DMS114 treated with DMSO at 0.1 percent for 48 hours (cell line): ENCODE data around the gene AFP.

Source experiments
- DNase-seq: peaks from one replicate; lab custom pipeline; 2025; ENCODE audit not compliant: unreplicated experiment; lab: John Stamatoyannopoulos, UW

AFP gene

GRCh38 chr4:73436674-73437557 lies 895 bp downstream of the AFP start:
- no peak for DNase-seq

- no peak for DNase-seq
Observed at GRCh38 chr4:73437558-73437956, 1.5 kb downstream of the AFP start.

GRCh38 chr4:73438048-73438447 lies 2.0 kb downstream of the AFP start:
- no peak for DNase-seq

GRCh38 chr4:73438582-73439215 lies 2.7 kb downstream of the AFP start:
- no peak for DNase-seq

- no peak for DNase-seq
Observed at GRCh38 chr4:73439445-73439844, 3.4 kb downstream of the AFP start.

- DNase-seq, result no peak
Observed at GRCh38 chr4:73439991-73440390, 4.0 kb downstream of the AFP start.

GRCh38 chr4:73440653-73441052 lies 4.6 kb downstream of the AFP start:
- DNase-seq, result no peak

- no peak for DNase-seq
Observed at GRCh38 chr4:73442275-73442674, 6.3 kb downstream of the AFP start.

GRCh38 chr4:73443224-73443623 lies 7.2 kb downstream of the AFP start:
- no peak for DNase-seq

- DNase-seq, result no peak
Observed at GRCh38 chr4:73445383-73446335, 9.6 kb downstream of the AFP start.

GRCh38 chr4:73446336-73446938 lies 10.4 kb downstream of the AFP start:
- DNase-seq, result peak; percentile 42

- DNase-seq, result no peak
Observed at GRCh38 chr4:73447671-73448070, 11.7 kb downstream of the AFP start.

- no peak for DNase-seq
Observed at GRCh38 chr4:73448448-73449203, 12.6 kb downstream of the AFP start.

GRCh38 chr4:73450398-73451004 lies 14.5 kb downstream of the AFP start:
- no peak for DNase-seq

- DNase-seq, result no peak
Observed at GRCh38 chr4:73451404-73451803, 15.4 kb downstream of the AFP start.

- no peak for DNase-seq
Observed at GRCh38 chr4:73451981-73452747, 16.1 kb downstream of the AFP start.

GRCh38 chr4:73452953-73453700 lies 17.1 kb downstream of the AFP start:
- DNase-seq, result no peak

- DNase-seq, result no peak
Observed at GRCh38 chr4:73453701-73454005, 17.6 kb downstream of the AFP start.

- no peak for DNase-seq
Observed at GRCh38 chr4:73454920-73455319, 18.9 kb downstream of the AFP start.
